ENCODE measurements around the gene TRIM24. TPM values are rescaled to one million over a fixed set of nuclear protein-coding genes. Genes with fewer than 3 reads are reported as not detected.

The TRIM24 gene
- total and polyA plus RNA-seq, 10 of the 15 experiments (the other 5 are each of a cell fraction or from before 2014, with no cell fraction given): 4.6 to 23.5 (median 13.6) TPM

- TF ChIP-seq ZBTB40 (IDR thresholded peaks at IDR 0.05; ENCODE audit: borderline replicate concordance) (no peak), ESRRA (IDR thresholded peaks at IDR 0.05; ENCODE audit: low read length) (no peak), POLR2A (IDR thresholded peaks at IDR 0.05; ENCODE audit: low read depth, low read length) (peak; percentile 93), CREB1 (IDR thresholded peaks at IDR 0.05; ENCODE audit: low read depth) (peak; percentile 45; the same call in 1 of the 2 replicates), NR2F1 (conservative IDR thresholded peaks at IDR 0.05) (no peak), YY1 (IDR thresholded peaks at IDR 0.05; ENCODE audit: low read depth, low read length) (peak; percentile 45), NBN (IDR thresholded peaks at IDR 0.05) (0 out of 2 replicates have a peak, but pooled peaks have one; percentile 21), CHD4 (IDR thresholded peaks at IDR 0.05) (no peak), EGR1 (IDR thresholded peaks at IDR 0.05; ENCODE audit: borderline replicate concordance in 1 of 2, low read depth in 2 of 2, low read length in 2 of 2) (0 out of 3 replicates have a peak, but pooled peaks of 1 of the 2 experiments have one; percentile 5), HSF1 (IDR thresholded peaks at IDR 0.05; ENCODE audit: low read depth, low read length) (no peak), SRF (IDR thresholded peaks at IDR 0.05; ENCODE audit: low read depth in 2 of 2, low read length in 2 of 2) (no peak), RELA (IDR thresholded peaks at IDR 0.05; ENCODE audit: borderline replicate concordance, partially characterized antibody) (no peak), HDGF (IDR thresholded peaks at IDR 0.05) (no peak), CTCF (IDR thresholded peaks at IDR 0.05 in 2 of 3, conservative IDR thresholded peaks at IDR 0.05 in 1 of 3; ENCODE audit: control insufficient read depth in 2 of 3, extremely low read depth in 1 of 3, insufficient read depth in 1 of 3, low read depth in 3 of 3, low read length in 3 of 3) (no peak), BCL3 (IDR thresholded peaks at IDR 0.05; ENCODE audit: borderline replicate concordance, insufficient read depth, low read depth, low read length, poor library complexity, severe bottlenecking) (no peak), ZNF384 (IDR thresholded peaks at IDR 0.05; ENCODE audit: borderline replicate concordance, low read depth, low read length) (no peak), ZBTB4 (CRISPR knock-in tag; IDR thresholded peaks at IDR 0.05) (no peak), SMAD1 (IDR thresholded peaks at IDR 0.05; ENCODE audit: low read depth, partially characterized antibody) (no peak)
These were observed at the start of gene TRIM24 (continued) for GRCh38 chr7:138460176-138460648.

Measured in GM12878 (cell line).